Nephron (organoid): Measurements from ENCODE around the gene PIGR.

Experiments used
- H3K27ac Mint-ChIP-seq, 3 experiments: 2 replicates each; pipeline ENCODE4 v1.8.0; 2020; ENCODE audit warnings: mixed read lengths in 3 of 3, mild to moderate bottlenecking in 2 of 3, moderate library complexity in 1 of 3
- H3K27me3 Mint-ChIP-seq: 2 replicates; pipeline ENCODE4 v1.8.0; 2021; ENCODE audit warnings: low read depth, mild to moderate bottlenecking, moderate library complexity, mixed read lengths
- H3K36me3 Mint-ChIP-seq: 2 replicates; pipeline ENCODE4 v1.8.0; 2020; ENCODE audit warnings: low read depth, mixed read lengths
- H3K4me1 Mint-ChIP-seq: 2 replicates; pipeline ENCODE4 v1.8.0; 2020; ENCODE audit warnings: mixed read lengths
- H3K4me3 Mint-ChIP-seq, 3 experiments: 2 replicates each; pipeline ENCODE4 v1.8.0; 2020; ENCODE audit warnings: mild to moderate bottlenecking in 3 of 3, mixed read lengths in 3 of 3, moderate library complexity in 2 of 3
- H3K9me3 Mint-ChIP-seq: 2 replicates; pipeline ENCODE4 v1.8.0; 2020; ENCODE audit warnings: mixed read lengths
- TF ChIP-seq, protein P1 (sequence below), 3 experiments: fragments of 200-600 bp; sonication (generic); IDR thresholded peaks; one replicate each; pipeline ENCODE4 v1.5.0; 2021; ENCODE audit warnings: antibody characterized with exemption in 3 of 3; ENCODE audit not compliant: unreplicated experiment in 3 of 3

The PIGR gene

DNA sequence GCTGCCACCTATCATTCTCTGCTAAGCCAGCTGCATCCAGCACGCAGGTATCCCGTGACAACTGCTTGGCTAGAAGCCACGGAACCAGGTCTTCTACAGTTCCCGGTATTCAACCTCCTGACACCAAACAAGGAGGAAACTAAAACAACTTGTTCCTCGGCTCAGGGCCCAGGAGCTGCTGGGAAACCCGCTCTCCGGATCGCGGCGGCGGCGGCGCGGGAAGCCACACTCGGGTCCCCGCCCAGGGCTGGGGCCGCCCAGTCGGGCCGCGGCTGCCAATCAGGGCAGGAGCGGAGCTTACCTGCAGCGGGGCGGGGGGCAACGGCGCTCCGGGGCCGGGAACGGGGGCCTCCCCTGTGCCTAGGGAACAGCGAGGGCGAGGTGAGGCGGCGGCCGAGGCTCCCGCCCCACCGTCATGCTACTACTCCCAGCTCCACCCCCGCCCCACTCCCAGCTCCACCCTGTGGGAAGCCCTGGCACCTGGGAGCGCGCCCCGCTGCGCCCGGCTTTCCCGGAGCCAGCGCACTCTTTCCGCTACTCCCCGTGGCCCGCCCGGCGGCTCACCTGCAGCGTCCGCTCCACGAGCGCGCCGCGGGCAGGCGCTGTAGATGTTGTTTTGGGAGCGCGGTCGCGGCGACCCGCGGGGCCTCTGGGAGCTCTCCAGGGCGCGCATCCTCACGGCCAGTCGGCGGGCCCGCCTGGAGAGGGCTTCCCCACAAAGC is 36.9 kb downstream of the PIGR start:
- TF ChIP-seq, protein P1, sequence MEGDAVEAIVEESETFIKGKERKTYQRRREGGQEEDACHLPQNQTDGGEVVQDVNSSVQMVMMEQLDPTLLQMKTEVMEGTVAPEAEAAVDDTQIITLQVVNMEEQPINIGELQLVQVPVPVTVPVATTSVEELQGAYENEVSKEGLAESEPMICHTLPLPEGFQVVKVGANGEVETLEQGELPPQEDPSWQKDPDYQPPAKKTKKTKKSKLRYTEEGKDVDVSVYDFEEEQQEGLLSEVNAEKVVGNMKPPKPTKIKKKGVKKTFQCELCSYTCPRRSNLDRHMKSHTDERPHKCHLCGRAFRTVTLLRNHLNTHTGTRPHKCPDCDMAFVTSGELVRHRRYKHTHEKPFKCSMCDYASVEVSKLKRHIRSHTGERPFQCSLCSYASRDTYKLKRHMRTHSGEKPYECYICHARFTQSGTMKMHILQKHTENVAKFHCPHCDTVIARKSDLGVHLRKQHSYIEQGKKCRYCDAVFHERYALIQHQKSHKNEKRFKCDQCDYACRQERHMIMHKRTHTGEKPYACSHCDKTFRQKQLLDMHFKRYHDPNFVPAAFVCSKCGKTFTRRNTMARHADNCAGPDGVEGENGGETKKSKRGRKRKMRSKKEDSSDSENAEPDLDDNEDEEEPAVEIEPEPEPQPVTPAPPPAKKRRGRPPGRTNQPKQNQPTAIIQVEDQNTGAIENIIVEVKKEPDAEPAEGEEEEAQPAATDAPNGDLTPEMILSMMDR (IDR thresholded peaks at IDR 0.05; ENCODE audit: unreplicated experiment in 3 of 3), result no peak
- Mint-ChIP-seq H3K9me3 (no peaks in the 10 kb centered on the region), H3K36me3 (no peaks in the 10 kb centered on the region), H3K4me3 (peak overlapping the region; percentile 59 to 74 (median 68)), H3K27ac (peak overlapping the region in 1 of 3 experiments; percentile 36), H3K4me1 (peaks cover 4% of the 10 kb centered on the region), H3K27me3 (peaks cover 86% of the 10 kb centered on the region)

DNA sequence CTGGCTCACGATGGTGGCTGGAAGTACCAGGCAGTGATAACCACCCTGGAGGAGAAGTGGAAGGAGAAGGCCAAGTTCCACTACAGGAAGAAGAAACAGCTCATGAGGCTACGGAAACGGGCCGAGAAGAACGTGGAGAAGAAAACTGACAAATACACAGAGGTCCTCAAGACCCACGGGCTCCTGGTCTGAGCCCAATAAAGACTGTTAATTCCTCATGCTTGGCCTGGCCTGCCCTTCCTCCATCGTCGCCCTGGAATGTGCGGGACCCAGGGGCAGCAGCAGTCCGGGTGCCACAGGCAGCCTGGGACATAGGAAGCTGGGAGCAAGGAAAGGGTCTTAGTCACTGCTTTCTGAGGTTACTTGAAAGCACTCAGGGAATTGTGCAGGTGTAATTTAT is 38.2 kb downstream of the PIGR start:
- TF ChIP-seq, protein P1 (IDR thresholded peaks at IDR 0.05; ENCODE audit: unreplicated experiment in 3 of 3), result no peak
- peak overlapping the region; percentile 12 to 60 (median 51) for H3K4me3 Mint-ChIP-seq
- H3K4me1 Mint-ChIP-seq, result peaks cover 12% of the 10 kb centered on the region
- H3K9me3 Mint-ChIP-seq, result no peaks in the 10 kb centered on the region
- H3K27ac Mint-ChIP-seq, result no peak overlapping the region
- peaks cover 78% of the 10 kb centered on the region for H3K27me3 Mint-ChIP-seq
- H3K36me3 Mint-ChIP-seq, result no peaks in the 10 kb centered on the region

DNA sequence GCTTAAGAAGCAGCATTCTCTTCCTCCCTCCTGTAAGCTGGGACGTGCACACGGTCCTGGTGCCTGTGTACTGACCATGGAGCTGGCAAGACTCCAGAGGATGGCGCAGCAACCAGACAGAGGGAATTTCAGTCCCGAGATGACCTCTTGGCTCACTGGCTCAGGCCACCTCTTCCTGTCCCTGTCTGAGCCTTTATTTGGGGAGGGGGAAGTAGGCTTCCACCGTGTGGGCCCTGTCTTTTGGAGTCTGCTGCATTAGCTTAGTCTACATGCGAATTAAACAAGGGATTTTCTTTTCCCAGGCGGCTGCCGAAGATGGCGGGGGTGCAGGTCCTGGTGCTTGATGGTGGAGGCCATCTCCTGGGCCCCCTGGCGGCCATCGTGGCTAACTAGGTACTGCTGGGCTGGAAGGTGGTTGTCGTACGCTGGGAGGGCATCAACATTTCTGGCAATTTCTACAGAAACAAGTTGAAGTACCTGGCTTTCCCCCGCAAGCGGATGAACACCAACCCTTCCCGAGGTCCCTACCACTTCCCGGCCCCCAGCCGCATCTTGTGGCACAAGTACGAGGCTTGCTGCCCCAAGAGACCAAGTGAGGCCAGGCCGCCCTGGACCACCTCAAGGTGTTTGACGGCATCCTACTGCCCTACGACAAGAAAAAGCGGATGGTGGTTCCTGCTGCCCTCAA is 38.8 kb downstream of the PIGR start:
- H3K4me1 Mint-ChIP-seq, result peaks cover 12% of the 10 kb centered on the region
- H3K4me3 Mint-ChIP-seq, result peak overlapping the region in 2 of 3 experiments; percentile 12 to 51
- H3K36me3 Mint-ChIP-seq, result no peaks in the 10 kb centered on the region
- no peaks in the 10 kb centered on the region for H3K9me3 Mint-ChIP-seq
- peaks cover 78% of the 10 kb centered on the region for H3K27me3 Mint-ChIP-seq
- TF ChIP-seq, protein P1 (IDR thresholded peaks at IDR 0.05; ENCODE audit: unreplicated experiment in 3 of 3), result no peak
- H3K27ac Mint-ChIP-seq, result no peak overlapping the region

DNA sequence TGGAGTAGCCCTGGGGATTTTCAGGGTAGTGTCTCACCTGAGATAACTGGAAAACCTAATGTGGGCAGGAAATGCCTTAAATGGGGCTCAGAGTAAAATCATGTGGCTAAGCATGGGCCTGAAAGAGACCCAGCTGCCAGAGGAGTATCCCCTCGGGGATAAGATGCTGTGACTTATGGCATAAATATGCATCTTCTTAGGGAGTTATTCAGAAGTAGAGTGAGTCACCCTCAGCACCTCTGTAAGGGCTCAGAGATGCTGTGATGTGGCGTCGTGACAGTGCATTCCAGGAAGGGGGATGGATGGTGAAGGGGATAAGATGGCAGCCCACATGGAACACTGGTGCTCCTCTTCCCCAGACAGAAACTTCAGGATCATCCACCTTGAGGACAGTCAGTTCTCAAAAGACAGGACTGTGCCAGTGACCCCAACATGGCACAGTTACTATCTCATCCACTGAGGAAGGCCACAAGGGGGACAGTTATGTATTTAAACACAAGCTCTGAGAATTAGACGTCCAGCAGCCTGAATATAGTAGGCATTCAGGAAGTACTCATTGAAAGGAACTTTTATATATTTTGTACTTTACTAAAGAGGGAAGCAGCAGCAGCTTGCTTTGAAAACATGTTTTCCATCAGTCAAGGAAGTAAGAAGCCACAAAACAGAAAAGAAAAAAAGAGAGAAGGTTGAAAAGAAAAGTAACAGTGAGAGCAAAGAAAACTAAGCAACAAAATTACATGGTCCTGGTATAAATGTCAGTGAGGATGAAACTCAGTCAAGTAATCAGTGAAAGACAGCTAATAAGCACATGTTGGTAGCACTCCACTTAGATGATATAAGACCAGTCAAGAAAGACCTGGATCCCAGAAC is 40.7 kb downstream of the PIGR start:
- H3K4me3 Mint-ChIP-seq, result peak overlapping the region in 1 of 3 experiments; percentile 30

DNA sequence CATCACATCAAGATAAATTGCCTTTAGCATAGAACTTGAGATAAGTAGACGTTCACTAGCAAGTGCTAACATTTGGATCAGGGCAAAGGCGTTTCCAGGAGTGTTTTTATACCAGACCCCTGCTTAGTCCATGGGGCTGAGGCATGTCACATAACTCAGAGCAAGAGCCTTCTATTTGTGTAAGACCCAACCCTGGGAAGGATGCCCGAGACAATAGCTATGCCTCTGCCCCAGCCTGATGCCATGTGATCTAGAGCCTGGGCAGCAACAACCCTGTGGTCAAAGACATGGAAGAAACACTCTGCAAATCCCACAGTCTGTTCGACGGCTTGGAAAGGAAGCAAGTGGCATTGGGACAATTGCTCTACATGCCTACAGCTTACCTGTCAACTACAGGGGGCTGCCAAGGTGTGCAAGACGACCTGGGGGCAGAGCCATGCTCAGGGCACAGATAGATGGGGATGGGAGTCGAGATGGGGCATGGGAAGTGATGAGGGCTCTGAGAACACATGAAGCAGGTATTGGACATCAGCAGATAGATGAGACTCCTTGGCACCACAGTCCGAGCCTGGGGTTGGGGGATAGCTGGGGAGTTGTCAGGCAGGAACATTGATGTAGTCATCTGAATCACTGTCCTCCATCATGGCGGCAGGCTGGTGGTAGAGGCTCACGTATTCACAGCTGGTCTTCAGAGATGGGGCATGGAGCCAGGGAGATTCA is 41.7 kb downstream of the PIGR start:
- H3K36me3 Mint-ChIP-seq, result no peaks in the 10 kb centered on the region
- no peak overlapping the region for H3K4me3 Mint-ChIP-seq
- peaks cover 12% of the 10 kb centered on the region for H3K4me1 Mint-ChIP-seq
- H3K27me3 Mint-ChIP-seq, result peaks cover 69% of the 10 kb centered on the region
- TF ChIP-seq, protein P1 (IDR thresholded peaks at IDR 0.05; ENCODE audit: unreplicated experiment in 3 of 3), result no peak
- H3K27ac Mint-ChIP-seq, result no peak overlapping the region
- no peaks in the 10 kb centered on the region for H3K9me3 Mint-ChIP-seq

More for the DNA sequence above, 40.7 kb downstream of the PIGR start:
- Mint-ChIP-seq H3K27me3 (peaks cover 69% of the 10 kb centered on the region), H3K9me3 (no peaks in the 10 kb centered on the region), H3K36me3 (no peaks in the 10 kb centered on the region), H3K27ac (no peak overlapping the region), H3K4me1 (peaks cover 12% of the 10 kb centered on the region)
- TF ChIP-seq, protein P1 (IDR thresholded peaks at IDR 0.05; ENCODE audit: unreplicated experiment in 3 of 3), result no peak
